ENCODE results near the gene FGF12. TPM values are rescaled to one million over a fixed set of nuclear protein-coding genes. Genes with fewer than 3 reads are reported as not detected.

Gene FGF12
- total and polyA plus RNA-seq, 10 donors, result 3.7 to 53.3 (median 19.1) TPM

GRCh38 chr3:192408647-192409200, 318.6 kb downstream of the FGF12 start:
- Histone ChIP-seq H3K36me3 (no peaks in the 10 kb centered on the region), H3K9me3 (no peaks in the 10 kb centered on the region), H3K27me3 (replicated peaks in 1 of 7) (peaks cover 0 to 59% (median 25%) of the 10 kb centered on the region in 7 donors), H3K4me3 (peak overlapping the region; percentile 21 to 71 (median 41)), H3K27ac (peak overlapping the region; percentile 72 to 93 (median 89)), H3K4me1 (peaks cover 0 to 35% (median 17%) of the 10 kb centered on the region in 6 donors)
- no peak for TF ChIP-seq POLR2A (IDR thresholded peaks at IDR 0.05)
- no peak for TF ChIP-seq CTCF (IDR thresholded peaks at IDR 0.05 in 8 of 11, conservative IDR thresholded peaks at IDR 0.05 in 3 of 11)
- no peak for TF ChIP-seq POLR2AphosphoS5 (IDR thresholded peaks at IDR 0.05)
- DNase-seq, result peak; percentile 70
- WGBS, 5 donors, result 1 to 2% (median 2%) methylated on average over 40 to 41 of the region's 41 CpGs
- intact Hi-C loops (cut with DNase I; ENCODE audit: low total_unique reads), result no loop called here

GRCh38 chr3:192408007-192408646, 319.2 kb downstream of the FGF12 start:
- peak; percentile 75 for DNase-seq
- H3K9me3 ChIP-seq, result no peaks in the 10 kb centered on the region
- peaks cover 0 to 35% (median 17%) of the 10 kb centered on the region in 6 donors for H3K4me1 ChIP-seq
- H3K27me3 ChIP-seq (replicated peaks in 1 of 7), result peaks cover 0 to 59% (median 25%) of the 10 kb centered on the region in 7 donors
- H3K36me3 ChIP-seq, result no peaks in the 10 kb centered on the region
- H3K27ac ChIP-seq, result peak overlapping the region; percentile 4 to 93 (median 89)
- TF ChIP-seq POLR2A (IDR thresholded peaks at IDR 0.05), result no peak
- TF ChIP-seq POLR2AphosphoS5 (IDR thresholded peaks at IDR 0.05), result peak in 2 of 3 donors; percentile 48 to 55
- TF ChIP-seq CTCF (IDR thresholded peaks at IDR 0.05 in 8 of 11, conservative IDR thresholded peaks at IDR 0.05 in 3 of 11), result no peak
- peak overlapping the region; percentile 21 to 71 (median 41) for H3K4me3 ChIP-seq
- WGBS, 5 donors, result 2 to 6% (median 5%) methylated on average over 47 to 50 of the region's 50 CpGs
- intact Hi-C loops (cut with DNase I; ENCODE audit: low total_unique reads), result no loop called here

GRCh38 chr3:192399767-192400166, 327.6 kb downstream of the FGF12 start:
- intact Hi-C loops (cut with DNase I; ENCODE audit: low total_unique reads), result no loop called here
- TF ChIP-seq POLR2A (IDR thresholded peaks at IDR 0.05) (no peak), POLR2AphosphoS5 (IDR thresholded peaks at IDR 0.05) (no peak), CTCF (IDR thresholded peaks at IDR 0.05 in 8 of 11, conservative IDR thresholded peaks at IDR 0.05 in 3 of 11) (no peak)
- H3K4me3 ChIP-seq, result no peak overlapping the region
- no peaks in the 10 kb centered on the region for H3K36me3 ChIP-seq
- DNase-seq, result no peak
- H3K27me3 ChIP-seq (replicated peaks in 1 of 7), result no peaks in the 10 kb centered on the region
- no peak overlapping the region for H3K27ac ChIP-seq
- 76 to 93% (median 89%) methylated on average over 3 of the region's 3 CpGs for WGBS, 5 donors
- no peaks in the 10 kb centered on the region for H3K9me3 ChIP-seq
- H3K4me1 ChIP-seq, result no peaks in the 10 kb centered on the region

- intact Hi-C loops (cut with DNase I; ENCODE audit: low total_unique reads), result no loop called here
- no peaks in the 10 kb centered on the region for H3K4me1 ChIP-seq
- no peak overlapping the region for H3K4me3 ChIP-seq
- H3K36me3 ChIP-seq, result no peaks in the 10 kb centered on the region
- no peak for TF ChIP-seq CTCF (IDR thresholded peaks at IDR 0.05 in 8 of 11, conservative IDR thresholded peaks at IDR 0.05 in 3 of 11)
- TF ChIP-seq POLR2AphosphoS5 (IDR thresholded peaks at IDR 0.05), result no peak
- TF ChIP-seq POLR2A (IDR thresholded peaks at IDR 0.05), result no peak
- no peak for DNase-seq
- WGBS, 5 donors, result 87 to 93% (median 90%) methylated on average over 3 of the region's 3 CpGs
- H3K27me3 ChIP-seq (replicated peaks in 1 of 7), result no peaks in the 10 kb centered on the region
- no peaks in the 10 kb centered on the region for H3K9me3 ChIP-seq
- H3K27ac ChIP-seq, result no peak overlapping the region
Measured at GRCh38 chr3:192397012-192397411, 330.3 kb downstream of the FGF12 start.
